NCI-H510A treated with DMSO at 0.1 percent for 48 hours (cell line): ENCODE data around the gene MARCHF2.
"Not testable (repeated sequence)": the region's sequence is repeated elsewhere in the genome, so short reads cannot be mapped to it uniquely, and the experiment has no call there.

ENCODE experiments used
- DNase-seq: peaks from one replicate; lab custom pipeline; 2025; lab: John Stamatoyannopoulos, UW

MARCHF2 gene

DNA sequence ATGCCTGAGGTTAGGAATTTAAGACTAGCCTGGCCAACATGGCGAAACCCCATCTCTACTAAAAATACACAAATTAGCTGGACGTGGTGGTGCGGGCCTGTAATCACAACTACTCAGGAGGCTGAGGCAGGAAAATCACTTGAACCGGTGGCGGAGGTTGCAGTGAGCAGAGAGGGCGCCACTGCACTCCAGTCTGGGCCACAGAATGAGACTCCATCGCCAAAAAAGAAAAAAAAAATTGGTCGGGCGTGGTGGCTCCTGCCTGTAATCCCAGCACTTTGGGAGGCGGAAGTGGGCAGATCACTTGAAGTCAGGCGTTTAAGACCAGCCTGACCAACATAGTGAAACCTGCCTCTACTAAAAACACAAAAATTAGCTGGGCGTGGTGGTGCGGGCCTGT is 2.4 kb upstream of the MARCHF2 start:
- not testable (repeated sequence) for DNase-seq

DNA sequence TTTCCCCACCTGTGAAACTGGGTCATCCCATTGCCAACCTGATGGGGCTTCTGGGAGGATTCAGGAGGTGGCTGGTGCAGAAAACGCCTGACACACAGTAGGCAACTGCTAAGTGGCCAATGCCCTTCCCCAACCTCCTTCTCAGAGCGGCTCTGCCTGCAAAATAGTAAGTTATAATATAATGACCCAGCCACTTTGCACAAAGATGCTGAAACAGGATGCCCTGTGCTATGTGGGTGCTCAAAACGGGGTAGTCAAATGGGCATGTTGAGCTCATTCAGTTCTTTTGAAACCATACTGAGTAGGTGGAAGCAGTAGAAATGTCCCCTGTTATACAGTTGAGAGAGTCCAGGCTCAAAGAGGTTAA is 507 bp downstream of the MARCHF2 start:
- DNase-seq = no peak

DNA sequence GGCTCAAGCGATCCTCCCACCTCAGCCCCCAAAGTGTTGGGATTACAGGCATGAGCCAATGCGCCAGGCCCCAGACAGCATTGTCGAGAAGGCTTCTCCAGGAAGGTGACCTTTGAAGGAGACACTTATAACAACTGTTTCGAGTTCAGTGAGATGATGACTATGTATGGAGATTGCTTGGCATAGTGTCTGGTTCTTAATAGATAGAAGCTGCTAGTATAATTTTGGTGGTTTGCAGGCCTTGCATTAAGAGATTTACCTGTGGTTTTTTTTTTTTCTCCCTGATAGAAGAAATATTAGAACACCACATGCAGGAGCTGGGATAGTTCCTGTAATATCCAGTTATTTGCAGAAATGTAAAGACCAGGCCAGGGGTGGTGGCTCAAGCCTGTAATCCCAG is 3.7 kb downstream of the MARCHF2 start:
- no peak for DNase-seq

DNA sequence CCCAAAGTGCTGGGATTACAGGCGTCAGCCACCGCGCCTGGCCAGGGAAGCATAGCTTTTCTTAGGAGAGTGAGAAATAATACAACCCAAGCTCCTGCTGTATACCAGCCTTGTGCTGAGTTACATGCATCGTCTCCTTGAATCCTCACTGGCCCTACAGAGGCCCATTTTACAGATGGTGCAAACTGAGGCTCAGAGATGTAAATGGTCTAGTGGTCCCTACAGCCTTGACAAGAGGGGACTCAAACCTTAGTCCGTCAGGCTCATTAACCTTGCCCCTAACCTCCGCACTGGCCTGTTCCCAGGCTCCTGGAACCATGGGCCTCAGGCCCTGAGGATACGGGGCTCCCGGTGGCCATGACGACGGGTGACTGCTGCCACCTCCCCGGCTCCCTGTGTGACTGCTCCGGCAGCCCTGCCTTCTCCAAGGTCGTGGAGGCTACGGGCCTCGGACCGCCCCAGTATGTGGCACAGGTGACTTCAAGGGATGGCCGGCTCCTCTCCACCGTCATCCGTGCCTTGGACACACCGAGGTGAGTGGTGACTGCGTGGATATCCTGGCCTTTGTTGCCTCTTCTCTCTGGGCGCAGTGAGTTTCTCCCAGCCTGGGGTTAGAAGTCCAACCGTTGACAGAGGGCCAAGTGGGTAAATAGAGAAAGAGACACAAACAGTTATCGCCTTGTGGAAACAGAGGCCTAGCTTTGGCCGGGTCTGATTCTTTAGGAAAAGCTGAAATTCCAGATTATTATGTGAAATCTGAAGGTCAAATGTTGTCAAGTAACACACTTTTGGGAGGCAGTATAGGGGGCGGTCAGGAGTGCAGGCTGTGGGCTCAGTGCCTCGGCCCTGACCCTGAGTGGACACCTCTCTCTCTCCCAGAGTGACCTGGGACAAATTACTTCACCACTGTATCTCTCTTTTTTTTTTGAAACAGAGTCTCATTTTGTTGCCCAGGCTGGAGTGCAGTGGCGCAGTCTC is 8.7 kb downstream of the MARCHF2 start:
- DNase-seq = no peak

DNA sequence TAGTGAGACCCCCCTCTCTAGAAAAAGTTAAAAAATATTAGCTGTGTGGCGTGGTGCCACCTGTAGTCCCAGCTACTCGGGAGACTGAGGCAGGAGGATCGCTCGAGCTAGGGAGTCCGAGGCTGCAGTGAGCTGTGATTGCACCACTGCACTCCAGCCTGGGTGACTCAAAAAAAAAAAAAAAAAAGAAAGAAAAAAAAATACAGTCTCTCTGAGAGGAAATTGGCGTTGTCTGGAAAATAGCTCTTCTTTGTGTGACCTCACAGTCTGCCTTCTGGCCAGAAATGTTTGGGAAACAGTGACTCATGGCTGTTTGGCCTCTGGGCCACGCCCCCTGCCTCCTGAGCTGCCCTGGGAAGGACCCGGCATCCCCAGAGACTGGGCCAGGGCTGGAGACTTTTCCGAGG is 10.7 kb downstream of the MARCHF2 start:
- DNase-seq = no peak

DNA sequence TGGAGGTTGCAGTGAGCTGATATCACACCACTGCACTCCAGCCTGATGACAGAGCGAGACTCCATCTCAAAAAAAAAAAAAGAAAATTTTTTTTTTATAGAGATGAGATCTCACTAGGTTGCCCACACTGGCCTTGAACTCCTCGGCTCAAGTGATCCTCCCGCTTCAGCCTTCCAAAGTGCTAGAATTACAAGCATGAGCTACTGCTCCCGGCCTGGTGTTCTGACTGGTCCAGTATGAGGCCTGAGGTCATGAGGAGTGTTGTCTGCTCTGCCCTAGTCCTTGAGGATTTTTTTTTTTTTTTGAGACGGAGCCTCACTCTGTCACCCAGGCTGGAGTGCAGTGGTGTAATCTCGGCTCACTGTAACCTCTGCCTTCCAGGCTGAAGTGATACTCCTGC is 12.2 kb downstream of the MARCHF2 start:
- not testable (repeated sequence) for DNase-seq

DNA sequence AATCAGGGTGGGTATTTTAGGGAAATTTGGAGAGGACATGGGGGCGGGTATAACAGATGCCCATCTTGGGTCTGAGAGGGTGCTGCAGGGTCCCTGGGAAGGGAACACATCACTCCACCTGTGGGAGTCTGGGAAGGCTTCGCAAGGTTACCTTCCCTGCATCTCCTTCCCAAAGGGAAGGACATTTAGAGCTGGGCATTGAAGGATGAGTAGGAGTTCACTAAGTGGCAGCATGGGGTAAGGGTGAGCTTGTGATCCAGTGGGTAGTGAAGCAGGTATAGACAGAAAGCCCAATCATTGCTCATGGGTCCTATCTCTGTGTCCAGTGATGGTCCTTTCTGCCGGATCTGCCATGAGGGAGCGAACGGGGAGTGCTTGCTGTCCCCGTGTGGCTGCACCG is 13.2 kb downstream of the MARCHF2 start:
- DNase-seq = no peak

DNA sequence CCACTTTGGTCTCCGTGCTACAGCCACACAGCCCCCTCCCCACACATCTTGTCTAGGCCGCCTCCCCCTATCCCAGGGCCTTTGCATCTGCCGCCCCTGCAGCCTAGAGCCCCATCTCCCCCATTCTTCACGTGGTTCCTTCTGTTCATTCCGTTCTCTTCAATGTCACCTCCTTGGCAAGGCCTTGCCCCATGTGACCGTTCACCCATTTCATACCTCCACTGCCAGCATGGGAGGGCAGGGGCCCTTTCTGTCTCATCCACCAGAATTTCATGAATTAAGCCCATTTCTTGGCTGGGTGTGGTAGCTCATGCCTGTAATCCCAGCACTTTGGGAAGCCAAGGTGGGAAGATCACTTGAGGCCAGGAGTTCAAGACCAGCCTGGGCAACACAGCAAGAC is 15.9 kb downstream of the MARCHF2 start:
- DNase-seq = no peak

DNA sequence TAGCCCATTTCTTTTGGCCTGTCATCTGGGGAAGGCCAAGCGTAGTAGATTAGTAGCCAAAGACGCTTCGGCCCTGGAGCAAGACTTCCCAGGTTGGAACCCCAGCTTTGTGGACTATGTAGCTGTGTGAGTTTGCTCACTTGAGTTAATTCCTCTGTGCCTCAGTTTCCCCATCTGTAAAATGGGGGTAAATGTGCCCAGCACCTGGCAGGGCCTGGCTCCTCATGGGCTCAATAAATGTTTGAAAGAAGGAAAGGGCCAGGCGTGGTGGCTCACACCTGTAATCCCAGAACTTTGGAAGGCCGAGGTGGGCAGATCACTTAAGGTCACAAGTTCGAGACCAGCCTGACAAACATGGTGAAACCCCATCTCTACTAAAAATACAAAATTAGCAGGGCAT is 16.7 kb downstream of the MARCHF2 start:
- DNase-seq = no peak

DNA sequence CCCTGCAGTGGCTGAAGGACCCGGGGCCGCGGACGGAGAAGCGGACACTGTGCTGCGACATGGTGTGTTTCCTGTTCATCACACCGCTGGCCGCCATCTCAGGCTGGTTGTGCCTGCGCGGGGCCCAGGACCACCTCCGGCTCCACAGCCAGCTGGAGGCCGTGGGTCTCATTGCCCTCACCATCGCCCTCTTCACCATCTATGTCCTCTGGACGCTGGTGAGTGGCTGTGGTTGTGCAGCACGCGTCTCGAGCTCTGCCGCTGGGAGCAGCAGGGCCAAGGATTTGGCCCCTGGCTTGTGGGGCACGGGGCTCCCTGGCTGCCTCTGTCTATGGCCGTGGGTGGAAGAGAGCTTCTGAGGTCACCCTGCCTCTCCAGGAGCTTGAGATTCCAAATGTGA is 17.5 kb downstream of the MARCHF2 start:
- DNase-seq = no peak

DNA sequence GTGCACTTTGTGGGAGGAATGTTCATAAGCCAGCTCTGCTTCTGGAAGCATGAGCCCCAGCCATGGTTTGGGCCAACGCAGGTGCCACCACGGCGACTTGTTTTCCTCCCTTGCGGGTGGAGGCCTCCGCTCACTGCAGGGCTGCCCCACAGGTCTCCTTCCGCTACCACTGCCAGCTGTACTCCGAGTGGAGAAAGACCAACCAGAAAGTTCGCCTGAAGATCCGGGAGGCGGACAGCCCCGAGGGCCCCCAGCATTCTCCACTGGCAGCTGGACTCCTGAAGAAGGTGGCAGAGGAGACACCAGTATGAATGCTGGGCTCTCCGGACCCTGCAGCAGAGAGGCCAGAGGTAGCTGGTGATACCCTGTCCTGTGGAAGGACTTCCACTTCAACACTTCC is 25.1 kb downstream of the MARCHF2 start:
- DNase-seq = no peak

DNA sequence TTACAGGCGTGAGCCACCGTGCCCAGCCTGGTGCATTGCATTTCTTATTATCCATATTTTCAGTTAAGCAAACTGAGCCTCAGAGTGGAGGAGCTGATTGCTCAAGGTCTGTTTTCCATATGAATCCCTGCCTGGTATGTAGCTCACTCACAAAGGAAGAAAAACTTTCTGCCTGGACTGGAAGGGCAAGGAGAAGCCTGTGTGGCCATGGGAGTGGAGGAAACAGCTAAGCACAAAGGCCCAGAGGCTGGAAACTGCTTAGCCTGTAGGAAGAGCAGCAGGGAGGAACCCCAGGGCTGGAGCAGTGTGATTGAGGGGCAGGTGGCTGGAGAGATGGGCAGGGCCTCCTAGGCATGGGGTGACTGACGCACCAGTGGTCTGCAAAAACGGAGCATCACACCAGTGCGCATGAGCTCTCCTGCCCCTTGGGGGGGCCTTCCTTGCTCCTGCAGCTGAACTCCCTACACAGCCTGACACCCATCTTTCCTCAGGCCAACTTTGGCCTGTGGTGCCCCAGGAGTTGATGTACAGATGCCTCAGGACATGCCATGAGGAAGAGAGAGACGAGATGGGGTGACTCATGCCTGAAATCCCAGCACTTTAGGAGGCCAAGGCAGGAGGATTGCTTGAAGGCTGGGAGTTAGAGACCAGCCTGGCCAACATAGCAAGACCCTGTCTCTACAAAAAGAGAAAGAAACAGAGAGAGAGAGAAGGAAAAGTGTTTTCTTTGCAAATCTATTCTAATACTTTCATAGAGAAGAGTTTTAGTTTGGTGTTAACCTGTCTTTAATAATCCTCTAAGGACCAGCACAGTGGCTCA is 28.8 kb downstream of the MARCHF2 start:
- DNase-seq = no peak

DNA sequence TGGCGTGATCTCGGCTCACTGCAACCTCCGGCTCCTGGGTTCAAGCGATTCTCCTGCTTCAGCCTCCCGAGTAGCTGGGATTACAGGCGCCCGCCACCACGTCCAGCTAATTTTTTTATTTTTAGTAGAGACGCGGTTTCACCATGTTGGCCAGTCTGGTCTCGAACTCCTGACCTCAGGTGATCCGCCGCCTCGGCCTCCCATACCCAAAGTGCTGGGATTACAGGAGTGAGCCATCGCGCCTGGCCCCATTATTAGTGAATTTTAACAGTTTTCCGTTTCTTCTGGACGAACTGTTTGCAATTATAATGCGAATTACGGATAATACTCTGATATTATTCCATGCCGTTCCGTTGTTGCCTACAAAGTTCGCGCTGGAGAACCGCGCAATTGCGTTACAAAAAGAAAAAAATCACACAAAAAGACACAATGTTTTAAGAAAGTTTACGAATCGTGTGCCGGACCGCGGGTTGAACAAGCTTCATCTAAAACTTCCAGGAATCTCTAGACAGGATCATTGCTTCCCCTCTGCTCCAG is 31.1 kb downstream of the MARCHF2 start:
- DNase-seq = not testable (repeated sequence)

DNA sequence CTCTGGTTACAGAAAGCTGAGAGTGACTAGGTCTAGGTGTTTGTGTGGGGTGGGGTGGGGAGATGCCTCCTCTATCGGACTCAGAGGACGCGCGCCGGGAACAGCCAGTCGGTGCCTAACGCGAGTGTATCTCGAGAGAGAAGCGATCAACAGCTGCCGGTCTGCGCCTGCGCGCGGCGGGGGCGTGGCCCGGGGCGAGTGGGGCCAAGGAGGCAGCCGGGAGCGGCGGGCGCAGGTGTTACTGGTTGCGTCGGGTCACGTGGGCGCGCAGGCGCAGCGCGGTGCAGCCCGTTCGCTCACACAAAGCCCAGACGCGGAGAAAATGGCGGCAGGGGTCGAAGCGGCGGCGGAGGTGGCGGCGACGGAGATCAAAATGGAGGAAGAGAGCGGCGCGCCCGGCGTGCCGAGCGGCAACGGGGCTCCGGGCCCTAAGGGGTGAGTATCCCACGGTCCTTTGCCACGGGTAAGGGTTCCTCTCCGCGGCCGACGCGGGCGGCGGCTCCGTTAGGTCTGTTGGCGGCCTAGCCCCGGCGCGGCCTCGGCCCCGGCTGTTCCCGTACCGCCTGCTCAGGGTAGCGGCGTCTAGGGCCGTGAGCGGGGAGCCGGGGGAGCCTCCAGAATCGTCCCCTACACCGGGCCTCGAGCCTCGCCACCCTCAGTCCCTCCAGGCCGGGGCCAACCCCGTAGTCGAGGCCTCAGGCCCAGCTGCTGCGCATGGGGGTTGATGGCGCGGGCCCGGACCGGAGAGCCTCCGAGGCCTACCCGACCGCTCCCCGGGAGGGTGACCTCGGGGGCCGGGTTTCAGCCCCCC is 31.8 kb downstream of the MARCHF2 start, which contains the start of gene HNRNPM:
Gene HNRNPM, plus strand, starts transcription at position 299 of the 811 bp plus-strand sequence. Its CDS starts 24 bp downstream, at position 323.
- peak; percentile 97 for DNase-seq

DNA sequence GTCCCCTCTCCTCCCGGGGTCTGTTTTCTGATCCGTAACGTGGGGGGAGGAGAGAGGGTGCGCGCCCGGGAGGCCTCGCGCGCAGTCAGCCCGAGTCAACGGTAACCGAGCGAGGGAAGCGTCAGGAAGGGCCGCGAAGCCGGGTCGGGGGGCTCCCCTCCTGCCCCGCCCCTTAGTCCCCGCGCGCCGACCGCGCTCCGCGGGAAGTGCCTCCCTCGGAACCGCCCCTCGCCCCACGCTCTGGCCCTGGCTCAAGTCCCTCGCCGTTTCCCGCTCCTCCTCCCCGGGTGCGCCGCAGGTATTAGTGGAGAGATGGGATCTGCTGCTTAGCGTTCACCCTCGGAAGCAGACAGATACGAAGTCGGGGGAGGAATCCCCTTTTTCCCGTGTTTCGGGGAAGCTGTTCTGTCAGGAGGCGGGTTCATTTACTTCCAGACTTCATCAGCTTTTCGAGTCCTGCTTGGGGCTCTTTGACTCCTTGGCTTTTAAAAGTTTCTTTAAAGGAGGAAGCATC is 32.4 kb downstream of the MARCHF2 start:
- DNase-seq = no peak

DNA sequence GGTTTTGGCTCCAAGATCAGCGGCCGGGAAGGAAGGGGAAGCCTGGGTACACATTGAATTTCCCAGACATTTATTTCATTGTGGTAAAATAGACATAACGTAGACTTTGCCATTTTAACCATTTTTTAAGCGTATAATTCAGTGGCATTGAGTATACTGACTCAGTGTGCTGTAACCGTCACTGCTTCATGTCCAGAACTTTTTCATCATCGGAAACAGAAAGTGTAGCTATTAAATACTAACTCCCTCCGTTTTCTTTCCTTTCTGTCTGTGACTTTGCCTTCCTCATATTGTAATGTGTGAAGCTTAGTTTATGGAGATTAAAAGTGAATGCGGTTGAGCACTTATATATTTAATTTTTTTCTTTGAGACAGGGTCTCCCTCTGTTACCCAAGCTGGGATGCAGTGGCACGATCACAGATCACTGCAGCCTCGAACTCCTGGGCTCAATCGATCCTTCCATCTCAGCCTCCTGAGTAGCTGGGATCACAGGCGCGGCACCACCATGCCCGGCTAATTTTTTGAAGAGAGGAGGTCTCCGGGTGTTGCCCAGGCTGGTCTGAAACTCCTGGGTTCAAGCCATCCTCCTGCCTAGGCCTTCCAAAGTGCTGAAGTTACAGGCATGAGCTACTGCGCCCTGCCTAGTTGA is 33.1 kb downstream of the MARCHF2 start:
- DNase-seq = no peak

DNA sequence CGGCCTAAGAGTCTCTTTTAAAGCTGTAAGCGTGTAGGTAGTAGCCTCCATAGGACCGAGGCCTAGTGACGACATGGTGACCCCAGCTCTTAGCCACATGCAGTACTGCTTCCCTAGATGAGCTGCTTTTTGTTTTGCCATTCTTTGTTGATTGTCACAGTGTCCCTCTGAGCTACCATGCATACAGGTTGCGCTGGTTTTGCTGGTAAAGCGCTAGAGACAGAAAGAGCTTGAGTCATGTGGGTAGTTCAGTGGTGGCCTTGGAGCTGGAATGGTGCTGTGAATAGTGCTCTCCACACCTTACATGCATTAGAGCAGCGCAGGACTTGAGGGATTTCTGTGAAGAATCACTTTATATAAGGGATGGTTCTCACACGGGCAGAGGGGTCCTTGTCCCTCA is 36.7 kb downstream of the MARCHF2 start:
- DNase-seq = no peak

DNA sequence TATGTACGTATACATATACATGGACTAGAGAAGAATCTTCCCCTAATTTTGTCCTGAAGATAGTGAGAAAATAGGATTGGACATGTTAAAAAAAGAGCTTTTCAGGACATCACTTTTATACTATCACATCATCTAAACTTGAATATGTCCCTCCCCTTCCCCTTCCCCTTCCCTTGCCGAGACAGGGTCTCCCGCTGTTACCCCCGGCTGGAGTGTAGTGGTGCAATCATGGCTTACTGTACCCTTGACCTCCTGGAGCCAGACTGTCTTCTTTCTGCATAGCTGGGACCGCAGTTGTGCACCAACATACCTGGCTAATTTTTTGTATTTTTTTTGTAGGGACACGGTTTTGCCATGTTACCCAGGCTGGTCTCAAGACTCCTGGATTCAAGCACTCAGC is 38.3 kb downstream of the MARCHF2 start:
- no peak for DNase-seq

DNA sequence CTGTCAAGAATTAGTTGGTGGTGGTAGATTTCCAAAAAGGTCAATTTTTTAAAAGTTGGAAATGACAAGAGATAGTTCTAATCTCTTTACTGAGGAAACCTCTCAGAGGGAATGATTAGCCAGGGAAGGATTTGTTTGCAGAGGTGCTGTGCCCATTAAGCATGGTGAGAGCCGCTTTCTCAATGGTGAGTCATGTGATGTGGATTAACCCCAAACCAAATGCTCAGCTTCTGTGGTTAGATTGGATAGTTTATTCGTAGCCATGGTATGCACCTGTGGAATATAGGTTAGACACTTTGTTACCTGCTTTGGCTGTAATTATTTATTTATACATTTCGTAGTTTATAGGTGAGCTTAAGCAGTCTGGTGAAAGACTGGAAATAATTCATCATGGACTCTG is 38.8 kb downstream of the MARCHF2 start:
- no peak for DNase-seq

DNA sequence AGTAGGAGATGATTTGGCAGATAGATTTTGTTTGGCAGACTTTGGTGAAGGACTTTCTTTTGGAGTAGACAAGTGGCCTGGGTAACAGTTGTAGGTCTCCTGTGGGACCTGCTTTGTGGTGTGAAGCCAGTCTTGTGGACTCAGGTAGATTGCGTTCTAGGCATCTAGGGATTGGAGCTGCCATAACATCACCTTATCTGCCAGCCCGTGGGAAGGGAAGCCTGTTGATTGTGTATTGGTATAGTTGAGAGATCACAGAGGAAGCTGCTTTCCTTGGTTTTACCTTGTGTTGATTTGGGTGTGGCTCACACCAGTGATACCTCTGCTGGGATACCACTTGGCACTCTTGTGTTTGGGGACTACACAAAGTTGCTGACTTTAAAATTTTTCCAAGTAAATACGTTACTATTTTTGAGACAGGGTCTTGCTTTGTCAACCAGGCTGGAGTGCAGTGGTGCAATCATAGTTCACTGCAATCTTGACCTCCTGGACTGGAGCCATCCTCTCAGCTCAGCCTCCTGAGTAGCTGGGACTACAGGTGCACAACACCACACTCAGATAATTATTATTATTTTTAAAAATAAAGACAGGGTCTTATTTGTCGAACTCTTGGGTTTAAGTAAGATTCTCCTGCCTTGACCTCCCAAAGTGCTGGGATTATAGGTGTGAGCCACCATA is 39.5 kb downstream of the MARCHF2 start:
- DNase-seq = no peak

DNA sequence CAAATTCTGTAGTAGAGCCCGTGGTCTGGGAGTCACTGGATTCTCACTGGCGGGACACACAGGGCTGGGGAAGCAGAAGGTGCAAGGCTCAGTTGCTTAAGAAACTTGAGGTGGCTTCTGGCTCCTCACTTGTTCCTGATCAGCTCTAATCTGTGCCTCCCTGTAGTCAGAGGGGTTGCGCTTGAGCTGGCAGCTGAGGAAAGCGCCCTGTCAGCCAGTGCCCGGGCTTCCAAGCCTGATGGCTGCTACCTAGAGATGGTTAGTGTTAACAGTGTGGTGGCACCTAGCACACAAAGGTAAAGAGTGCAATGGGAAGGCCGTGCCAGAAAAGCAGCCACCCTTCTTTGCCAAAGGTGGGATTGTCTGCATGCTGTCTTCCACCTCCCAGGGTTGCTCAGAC is 40.5 kb downstream of the MARCHF2 start:
- DNase-seq = no peak
